ENCODE data around the gene TLE2.
"Not testable (repeated sequence)": the region's sequence is repeated elsewhere in the genome, so short reads cannot be mapped to it uniquely, and the experiment has no call there.

The TLE2 gene

DNA sequence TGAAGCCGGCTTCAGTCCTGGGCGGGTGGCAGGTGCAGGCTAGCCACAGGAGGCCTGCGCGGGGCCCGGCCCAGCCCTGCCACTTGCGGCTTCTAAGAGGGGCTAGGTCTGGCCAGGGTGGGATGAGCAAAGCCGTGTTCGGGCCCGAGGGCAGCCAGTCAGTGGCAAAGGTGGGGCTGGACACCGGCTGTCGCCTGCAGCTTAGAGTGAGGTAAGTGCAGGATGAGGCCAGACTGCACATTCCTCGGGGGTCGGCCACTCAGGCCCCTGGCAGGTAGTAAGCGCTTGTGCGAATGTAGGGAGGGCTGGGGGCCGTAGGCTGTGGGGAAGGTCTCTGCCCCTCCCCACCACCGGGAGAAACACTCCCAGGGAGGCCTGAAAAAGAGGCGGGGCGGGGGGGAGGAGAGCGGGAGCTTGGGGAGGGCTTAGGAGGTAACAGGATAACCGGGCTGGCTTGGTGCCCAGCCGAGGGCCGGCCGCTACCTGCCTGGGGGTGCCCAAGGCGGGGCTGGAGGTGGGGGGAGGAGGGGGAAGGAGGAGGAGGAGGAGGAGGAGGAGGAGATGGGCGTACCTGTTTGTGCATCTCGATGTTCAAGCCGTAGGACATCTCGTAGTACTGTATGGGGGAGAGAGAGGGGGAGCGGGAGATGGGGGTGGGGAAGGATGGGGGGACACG, 26.8 kb upstream of the TLE2 start:
- DNase-seq = no peak

- no peak for DNase-seq
Observed at GRCh38 chr19:3054972-3055740, 26.1 kb upstream of the TLE2 start.

- no peak for DNase-seq
Observed at GRCh38 chr19:3054265-3054971, 25.3 kb upstream of the TLE2 start.

- DNase-seq = no peak
Observed at GRCh38 chr19:3053780-3054179, 24.7 kb upstream of the TLE2 start.

DNA sequence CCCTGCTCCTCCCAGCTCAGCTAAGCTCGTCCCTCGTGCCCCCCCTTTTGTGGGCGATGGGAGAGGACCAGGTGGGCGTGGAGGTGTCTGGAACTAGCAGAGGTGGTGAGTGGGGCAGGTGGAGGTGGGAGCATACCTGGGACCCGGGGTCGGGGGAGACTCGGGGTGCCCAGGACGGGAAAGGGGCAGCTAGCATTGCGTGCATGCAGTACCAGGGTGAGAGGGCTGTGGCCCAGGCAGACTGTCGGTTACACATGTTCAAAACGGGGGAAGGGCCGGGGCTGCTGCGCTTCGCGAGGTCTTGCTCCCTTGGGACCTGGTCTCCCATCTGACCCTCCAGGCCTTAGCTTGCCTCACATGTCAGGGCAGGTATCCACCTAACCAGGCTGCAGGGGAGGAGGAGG, 24.1 kb upstream of the TLE2 start:
- DNase-seq = no peak

- not testable (repeated sequence) for DNase-seq
Observed at GRCh38 chr19:3050016-3050415, 20.9 kb upstream of the TLE2 start.

- no peak for DNase-seq
Observed at GRCh38 chr19:3049089-3049488, 20.0 kb upstream of the TLE2 start.

- DNase-seq = no peak
Observed at GRCh38 chr19:3048190-3048533, 19.1 kb upstream of the TLE2 start.

DNA sequence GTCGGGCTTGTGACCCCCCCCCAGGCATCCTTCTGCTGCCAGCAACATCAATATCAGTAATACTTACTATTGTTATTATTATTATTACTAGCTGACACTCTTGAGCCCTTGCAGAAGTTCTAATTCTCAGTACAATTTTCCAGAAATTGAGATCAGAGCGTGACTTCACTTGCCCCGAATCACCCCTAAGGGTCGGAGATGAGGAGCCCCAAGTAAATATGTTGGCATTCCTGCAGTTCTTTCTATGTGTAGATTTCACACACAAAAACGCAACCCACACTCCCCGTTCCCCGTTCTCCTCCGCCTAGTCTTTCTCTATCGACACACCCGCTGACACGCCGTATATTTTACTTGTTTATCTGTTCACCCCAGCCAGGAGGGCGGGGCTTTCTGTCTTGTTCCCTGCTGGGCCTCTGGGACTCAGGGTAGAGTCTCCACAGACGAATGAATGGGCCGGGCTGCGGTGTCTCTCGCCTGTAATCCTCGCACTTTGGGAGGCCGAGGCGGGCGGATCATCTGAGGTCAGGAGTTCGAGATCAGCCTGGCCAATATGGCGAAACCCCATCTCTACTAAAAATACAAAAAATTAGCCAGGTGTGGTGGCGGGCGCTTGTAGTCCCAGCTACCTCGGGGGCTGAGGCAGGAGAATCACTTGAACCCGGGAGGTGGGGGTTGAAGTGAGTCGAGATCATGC, 18.6 kb upstream of the TLE2 start:
- DNase-seq = no peak

GRCh38 chr19:3046698-3047495, 17.8 kb upstream of the TLE2 start:
- DNase-seq = no peak

- no peak for DNase-seq
Observed at GRCh38 chr19:3045885-3046697, 17.0 kb upstream of the TLE2 start.

- DNase-seq = no peak
Observed at GRCh38 chr19:3045191-3045590, 16.1 kb upstream of the TLE2 start.

GRCh38 chr19:3042621-3043267, 13.7 kb upstream of the TLE2 start:
- DNase-seq = no peak

DNA sequence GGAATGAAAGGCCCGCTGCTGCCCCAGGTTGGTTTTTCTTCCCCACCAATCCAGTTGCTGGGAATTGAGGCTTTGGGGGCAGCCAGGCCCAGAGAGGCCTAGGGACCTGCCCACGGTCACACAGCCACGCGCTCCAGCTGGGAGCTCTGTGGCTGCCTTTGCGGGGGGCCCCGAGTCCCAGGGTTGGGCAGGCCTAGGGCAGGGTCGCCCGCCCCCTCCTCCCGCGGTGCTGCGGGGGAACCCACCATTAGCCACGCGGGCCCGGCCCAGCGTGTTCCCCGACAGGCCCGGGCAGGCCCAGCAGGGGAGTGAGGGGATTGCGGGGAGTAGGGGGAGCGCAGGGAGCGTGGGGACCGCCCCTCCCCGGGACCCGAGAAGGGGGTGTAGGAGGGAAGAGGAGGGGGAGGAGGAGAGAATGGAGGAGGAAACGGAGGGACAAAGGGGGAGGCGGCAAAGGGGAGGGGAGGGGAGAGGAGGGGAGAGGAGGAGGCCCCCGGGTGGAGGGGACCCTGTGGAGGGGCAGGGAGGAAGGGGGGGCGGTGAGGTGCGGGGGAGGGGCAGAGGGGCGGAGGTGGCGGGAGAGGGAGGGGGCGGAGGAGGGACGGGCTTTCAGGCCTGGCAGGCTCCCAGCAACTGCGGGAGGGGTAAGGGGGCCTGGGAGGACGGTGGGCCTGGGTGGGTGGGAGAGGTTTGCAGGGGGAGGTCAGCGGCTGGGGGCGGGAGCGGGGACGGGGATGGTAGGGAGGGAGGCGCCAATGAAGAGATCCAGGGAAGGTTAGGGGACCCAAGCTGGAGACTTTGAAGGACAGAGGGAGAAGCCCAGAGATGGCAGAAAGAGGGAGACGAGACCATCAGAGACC, 12.9 kb upstream of the TLE2 start:
- DNase-seq = no peak

DNA sequence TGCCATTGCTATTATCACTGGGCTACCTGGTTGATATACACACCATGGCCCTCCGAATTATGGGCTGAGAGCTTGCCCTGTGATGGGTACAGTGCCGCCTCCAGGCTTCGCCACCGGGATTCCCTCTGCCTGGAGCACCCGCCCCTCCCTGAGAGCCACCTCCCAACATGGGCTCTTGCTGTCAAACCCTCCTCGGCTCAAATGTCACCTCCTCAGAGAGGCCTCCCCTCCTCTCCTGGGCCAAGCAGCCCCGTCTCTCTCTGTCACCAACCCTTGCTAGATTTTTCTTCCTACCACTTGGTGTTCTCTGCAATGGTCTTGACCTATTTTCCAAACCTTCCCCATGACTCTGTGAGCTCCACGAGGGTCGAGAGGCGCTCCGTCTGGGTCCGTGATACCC, 12.2 kb upstream of the TLE2 start:
- DNase-seq = no peak

DNA sequence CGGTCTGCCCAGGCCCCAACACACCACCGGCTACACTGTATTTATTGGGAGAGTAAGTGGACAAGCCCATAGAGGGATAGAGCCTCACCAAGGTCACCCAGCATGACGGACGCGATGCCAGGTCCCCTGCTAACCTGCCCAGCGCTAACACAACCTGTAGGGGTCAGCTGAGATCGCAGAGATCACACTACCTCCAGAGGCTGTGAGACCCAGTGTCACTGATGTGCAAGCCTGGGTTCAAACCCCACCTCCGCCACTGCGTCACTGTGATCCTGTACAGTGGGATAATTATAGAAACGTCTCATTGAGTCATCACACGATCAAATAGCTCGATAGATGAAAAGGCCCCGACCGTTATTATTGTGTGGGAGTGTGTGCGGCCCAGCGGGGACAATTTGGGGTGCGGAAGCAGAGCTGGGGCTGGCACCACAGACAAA, 10.6 kb upstream of the TLE2 start:
- no peak for DNase-seq

DNA sequence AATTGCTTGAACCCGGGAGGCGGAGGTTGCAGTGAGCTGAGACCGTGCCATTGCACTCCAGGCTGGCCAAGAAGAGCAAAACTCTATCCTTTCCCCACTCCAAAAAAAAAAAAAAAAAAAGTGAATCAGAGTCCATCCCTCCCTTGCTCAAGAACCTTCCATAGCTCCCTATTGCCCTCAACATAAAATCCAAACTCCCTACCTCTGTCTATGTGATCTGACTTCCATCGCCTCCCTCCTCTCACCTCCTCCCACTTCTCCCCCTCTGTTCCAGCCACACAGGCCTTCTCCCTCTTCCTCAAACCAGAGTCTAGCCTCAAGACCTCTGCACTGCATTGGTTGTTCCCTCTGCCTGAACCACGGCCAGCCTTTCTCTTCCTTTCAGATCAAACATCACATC, 10.0 kb upstream of the TLE2 start:
- DNase-seq = no peak

DNA sequence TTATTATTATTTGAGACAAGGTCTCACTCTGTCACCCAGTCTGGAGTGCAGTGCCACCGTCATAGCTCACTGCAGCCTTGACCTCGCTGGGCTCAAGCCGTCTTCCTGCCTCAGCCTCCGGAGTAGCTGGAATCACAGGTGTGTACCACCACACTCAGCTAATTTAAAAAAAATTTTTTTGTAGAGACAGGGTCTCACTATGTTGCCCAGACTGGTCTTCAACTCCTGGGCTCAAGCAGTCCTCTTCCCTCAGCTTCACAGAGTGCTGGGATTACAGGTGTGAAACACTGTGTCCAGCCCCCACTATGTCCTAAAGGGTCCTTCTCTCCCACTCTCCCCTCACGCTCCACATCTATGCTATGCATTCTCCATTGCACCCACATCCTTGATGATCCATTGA, 9.1 kb upstream of the TLE2 start:
- DNase-seq = no peak

- DNase-seq = not testable (repeated sequence)
Observed at GRCh38 chr19:3036977-3037544, 8.0 kb upstream of the TLE2 start.

Data from GOT3 (cell line).